Keratinocyte (primary cell): ENCODE results near the gene ZHX3. TPM values are rescaled to one million over a fixed set of nuclear protein-coding genes. Genes with fewer than 3 reads are reported as not detected.

ENCODE experiments used
- DNase-seq: peaks from one replicate; pipeline ENCODE4 v3.0.0-alpha.2; 2011; ENCODE audit warnings: low read depth, missing footprints, low spot score
- FAIRE-seq: peaks from 2 replicates; lab custom pipeline; 2011; peaks lifted over from hg19 to GRCh38; lab: Jason Lieb, UNC
- H2AFZ ChIP-seq: 2 replicates; pipeline ENCODE4 v1.6.0; 2012; ENCODE audit warnings: low read length, control low read depth, inconsistent platforms; ENCODE audit not compliant: control insufficient read depth
- H3K27ac ChIP-seq: 2 replicates; pipeline ENCODE4 v1.5.1; 2011; ENCODE audit warnings: low read length; ENCODE audit not compliant: control insufficient read depth, insufficient read depth
- H3K27me3 ChIP-seq: 3 replicates; pipeline ENCODE4 v1.6.0; 2011; ENCODE audit warnings: low read length; ENCODE audit not compliant: control insufficient read depth, insufficient read depth; ENCODE audit errors: extremely low read depth
- H3K36me3 ChIP-seq, 2 experiments: 2 replicates in 1 of 2; 3 replicates in 1 of 2; pipeline ENCODE4 v1.5.1; 2011; ENCODE audit warnings: low read length in 2 of 2, mild to moderate bottlenecking in 1 of 2; ENCODE audit not compliant: control insufficient read depth in 2 of 2, insufficient read depth in 2 of 2; ENCODE audit errors: extremely low read depth in 1 of 2
- H3K4me1 ChIP-seq: 3 replicates; pipeline ENCODE4 v1.5.1; 2011; ENCODE audit warnings: low read length; ENCODE audit not compliant: control insufficient read depth, insufficient read depth; ENCODE audit errors: extremely low read depth
- H3K4me2 ChIP-seq: 3 replicates; pipeline ENCODE4 v1.6.0; 2011; ENCODE audit warnings: low read depth, low read length; ENCODE audit not compliant: control insufficient read depth, insufficient read depth; ENCODE audit errors: extremely low read depth
- H3K4me3 ChIP-seq, 3 experiments: fragments of 200-600 bp in 1 of 3; sonication (generic) in 1 of 3; 2 replicates in 2 of 3; 3 replicates in 1 of 3; pipeline ENCODE4 v1.5.1; 2011 to 2016; ENCODE audit warnings: low read length in 3 of 3, mild to moderate bottlenecking in 3 of 3, control low read depth in 2 of 3, inconsistent platforms in 1 of 3, low read depth in 1 of 3, mixed read lengths in 1 of 3, mixed run types in 1 of 3, moderate library complexity in 1 of 3; ENCODE audit not compliant: control insufficient read depth in 2 of 3, insufficient read depth in 2 of 3; ENCODE audit errors: extremely low read depth in 1 of 3
- H3K79me2 ChIP-seq: 2 replicates; pipeline ENCODE4 v1.6.0; 2012; ENCODE audit warnings: low read length; ENCODE audit not compliant: control insufficient read depth, insufficient read depth
- H3K9ac ChIP-seq: 3 replicates; pipeline ENCODE4 v1.6.0; 2011; ENCODE audit warnings: low read length; ENCODE audit not compliant: control insufficient read depth, insufficient read depth; ENCODE audit errors: extremely low read depth
- H3K9me1 ChIP-seq: 3 replicates; pipeline ENCODE4 v1.6.0; 2011; ENCODE audit warnings: low read length; ENCODE audit not compliant: control insufficient read depth, insufficient read depth; ENCODE audit errors: extremely low read depth
- H3K9me3 ChIP-seq: 2 replicates; pipeline ENCODE4 v1.5.1; 2012; ENCODE audit warnings: low read depth, low read length; ENCODE audit not compliant: control insufficient read depth
- H4K20me1 ChIP-seq: 3 replicates; pipeline ENCODE4 v1.6.0; 2011; ENCODE audit warnings: low read length; ENCODE audit not compliant: control insufficient read depth, insufficient read depth; ENCODE audit errors: extremely low read depth
- EZH2 ChIP-seq: IDR thresholded peaks from one replicate; pipeline ENCODE4 v1.6.1; 2012; ENCODE audit warnings: inconsistent platforms, mild to moderate bottlenecking, low read length, moderate library complexity
- dilution Hi-C: fragments of 300-500 bp; cut with MboI; formaldehyde crosslinking; loops from one replicate; pipeline ENCODE4 v1.7.0; 2020; ENCODE audit warnings: low sequenced_read_pairs; ENCODE audit not compliant: extremely low pct_ligation_motif_present
- polyA plus RNA-seq, 5 experiments: library from polyadenylated mRNA; depleted of rRNA in 3 of 5; stranded (reverse) in 3 of 5; stranded (forward) in 1 of 5; unstranded in 1 of 5; fragments of >200 nt; gene quantifications; 1 replicate in 1 of 5; 2 replicates in 3 of 5; 3 replicates in 1 of 5; pipeline versions ENCODE4 v1.2.1 to v1.2.3, GENCODE V29; 2011 to 2012; ENCODE audit warnings: missing spikeins in 2 of 5, low read depth in 1 of 5, low replicate concordance in 1 of 5
- TF ChIP-seq, protein P1 (sequence below), 3 experiments: IDR thresholded peaks in 1 of 3; conservative IDR thresholded peaks in 1 of 3; optimal IDR thresholded peaks in 1 of 3; 2 replicates in 2 of 3; 3 replicates in 1 of 3; pipeline versions ENCODE3 to v1.5.1; 2011; ENCODE audit warnings: low read length in 3 of 3, mild to moderate bottlenecking in 3 of 3, moderate library complexity in 2 of 3, control low read depth in 1 of 3, inconsistent platforms in 1 of 3; ENCODE audit not compliant: insufficient read depth in 2 of 3; ENCODE audit errors: extremely low read depth in 1 of 3

Gene ZHX3
- polyA plus RNA-seq, 1 donor (not counting 4 experiments of a cell fraction or from before 2014, with no cell fraction given) = 16.5 TPM

DNA sequence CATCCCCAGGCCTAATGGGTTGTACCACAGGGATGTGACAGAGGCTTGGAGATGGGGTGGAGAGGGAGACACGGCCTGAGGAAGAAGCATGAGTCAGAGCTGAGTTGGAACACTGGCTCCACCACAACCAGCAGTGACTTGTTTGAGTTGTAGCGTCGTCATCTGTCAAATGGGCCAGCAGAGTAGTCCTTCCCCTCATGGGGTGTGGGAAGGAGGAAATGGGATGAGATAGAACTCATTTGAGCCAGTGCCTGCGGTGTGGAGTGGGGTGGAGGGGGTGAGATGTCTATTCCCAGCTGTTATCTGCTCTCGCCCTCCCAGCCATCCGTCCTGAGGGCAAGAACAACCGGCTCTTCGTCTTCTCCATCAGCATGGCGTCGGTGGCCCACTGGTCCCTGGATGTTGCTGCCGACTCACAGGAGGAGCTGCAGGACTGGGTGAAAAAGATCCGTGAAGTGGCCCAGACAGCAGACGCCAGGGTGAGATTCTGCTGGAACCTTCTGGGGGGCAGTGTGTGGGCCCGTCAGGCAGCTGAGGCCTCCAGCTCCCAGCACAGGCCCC lies 147.7 kb downstream of the ZHX3 start:
- Histone ChIP-seq H3K4me1 (peaks cover 33% of the 10 kb centered on the region), H3K27me3 (no peaks in the 10 kb centered on the region), H3K27ac (peak overlapping the region; percentile 17), H3K79me2 (no peaks in the 10 kb centered on the region), H2AFZ (no peak overlapping the region), H3K4me2 (no peak overlapping the region), H3K9me3 (no peaks in the 10 kb centered on the region), H3K36me3 (peaks cover 38 to 65% of the 10 kb centered on the region in 2 experiments), H4K20me1 (no peaks in the 10 kb centered on the region), H3K4me3 (no peak overlapping the region), H3K9me1 (peaks cover 5% of the 10 kb centered on the region), H3K9ac (no peak overlapping the region)
- dilution Hi-C loops = no loop called here
- DNase-seq (peak; percentile 92), FAIRE-seq (peak; percentile 99)
- TF ChIP-seq, protein P1, sequence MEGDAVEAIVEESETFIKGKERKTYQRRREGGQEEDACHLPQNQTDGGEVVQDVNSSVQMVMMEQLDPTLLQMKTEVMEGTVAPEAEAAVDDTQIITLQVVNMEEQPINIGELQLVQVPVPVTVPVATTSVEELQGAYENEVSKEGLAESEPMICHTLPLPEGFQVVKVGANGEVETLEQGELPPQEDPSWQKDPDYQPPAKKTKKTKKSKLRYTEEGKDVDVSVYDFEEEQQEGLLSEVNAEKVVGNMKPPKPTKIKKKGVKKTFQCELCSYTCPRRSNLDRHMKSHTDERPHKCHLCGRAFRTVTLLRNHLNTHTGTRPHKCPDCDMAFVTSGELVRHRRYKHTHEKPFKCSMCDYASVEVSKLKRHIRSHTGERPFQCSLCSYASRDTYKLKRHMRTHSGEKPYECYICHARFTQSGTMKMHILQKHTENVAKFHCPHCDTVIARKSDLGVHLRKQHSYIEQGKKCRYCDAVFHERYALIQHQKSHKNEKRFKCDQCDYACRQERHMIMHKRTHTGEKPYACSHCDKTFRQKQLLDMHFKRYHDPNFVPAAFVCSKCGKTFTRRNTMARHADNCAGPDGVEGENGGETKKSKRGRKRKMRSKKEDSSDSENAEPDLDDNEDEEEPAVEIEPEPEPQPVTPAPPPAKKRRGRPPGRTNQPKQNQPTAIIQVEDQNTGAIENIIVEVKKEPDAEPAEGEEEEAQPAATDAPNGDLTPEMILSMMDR (optimal IDR thresholded peaks at IDR 0.05 in 1 of 3, IDR thresholded peaks at IDR 0.05 in 1 of 3, conservative IDR thresholded peaks at IDR 0.05 in 1 of 3; ENCODE audit: extremely low read depth in 1 of 3, insufficient read depth in 2 of 3, low read length in 3 of 3) = peak in 1 of 3 experiments; percentile 5
- no peak for TF ChIP-seq EZH2

DNA sequence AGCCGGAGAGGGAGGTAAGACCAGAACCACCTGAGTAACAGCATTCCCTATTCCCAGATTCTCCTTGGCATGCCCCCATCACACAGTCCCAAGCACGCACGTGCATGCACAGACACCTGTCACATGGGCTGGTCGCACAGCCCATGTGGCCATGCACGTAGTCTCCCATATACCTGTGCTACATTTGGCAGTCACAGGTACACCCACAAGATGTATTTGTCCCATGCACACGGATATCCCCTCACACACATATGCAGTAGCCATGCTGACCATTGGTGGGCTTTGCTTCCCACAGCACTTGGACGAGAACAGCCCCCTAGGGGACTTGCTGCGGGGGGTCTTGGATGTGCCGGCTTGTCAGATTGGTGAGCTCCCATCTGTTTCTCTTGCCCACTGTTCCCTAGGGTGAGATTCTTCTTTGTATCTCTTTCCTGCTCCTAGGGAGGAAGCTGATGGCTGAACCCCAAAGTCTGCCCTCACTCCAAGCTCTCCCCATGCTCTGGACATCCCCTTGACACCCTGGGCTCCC lies 148.3 kb downstream of the ZHX3 start:
- Histone ChIP-seq H3K36me3 (peaks cover 41 to 67% of the 10 kb centered on the region in 2 experiments), H3K9me3 (no peaks in the 10 kb centered on the region), H3K9ac (no peak overlapping the region), H3K27me3 (no peaks in the 10 kb centered on the region), H3K9me1 (peaks cover 5% of the 10 kb centered on the region), H3K4me3 (no peak overlapping the region), H3K4me1 (peaks cover 30% of the 10 kb centered on the region), H3K27ac (no peak overlapping the region), H2AFZ (no peak overlapping the region), H3K4me2 (no peak overlapping the region), H4K20me1 (no peaks in the 10 kb centered on the region), H3K79me2 (no peaks in the 10 kb centered on the region)
- TF ChIP-seq, protein P1 (optimal IDR thresholded peaks at IDR 0.05 in 1 of 3, IDR thresholded peaks at IDR 0.05 in 1 of 3, conservative IDR thresholded peaks at IDR 0.05 in 1 of 3; ENCODE audit: extremely low read depth in 1 of 3, insufficient read depth in 2 of 3, low read length in 3 of 3) = no peak
- no peak for TF ChIP-seq EZH2
- DNase-seq = no peak
- FAIRE-seq = no peak
- dilution Hi-C loops = no loop called here
